D721Med (cell line): ENCODE data around the gene PPIF.

Source experiments
- DNase-seq: peaks from one replicate; pipeline ENCODE4 v3.0.0; 2011; ENCODE audit warnings: low spot score; ENCODE audit not compliant: insufficient read length
- FAIRE-seq: peaks from 2 replicates; lab custom pipeline; 2011; peaks lifted over from hg19 to GRCh38; lab: Jason Lieb, UNC
- TF ChIP-seq, protein P1 (sequence below): IDR thresholded peaks from 2 replicates; pipeline ENCODE4 v1.5.1; 2012; ENCODE audit warnings: mild to moderate bottlenecking, control low read depth; ENCODE audit not compliant: insufficient read depth; ENCODE audit errors: missing control alignments

The PPIF gene

DNA sequence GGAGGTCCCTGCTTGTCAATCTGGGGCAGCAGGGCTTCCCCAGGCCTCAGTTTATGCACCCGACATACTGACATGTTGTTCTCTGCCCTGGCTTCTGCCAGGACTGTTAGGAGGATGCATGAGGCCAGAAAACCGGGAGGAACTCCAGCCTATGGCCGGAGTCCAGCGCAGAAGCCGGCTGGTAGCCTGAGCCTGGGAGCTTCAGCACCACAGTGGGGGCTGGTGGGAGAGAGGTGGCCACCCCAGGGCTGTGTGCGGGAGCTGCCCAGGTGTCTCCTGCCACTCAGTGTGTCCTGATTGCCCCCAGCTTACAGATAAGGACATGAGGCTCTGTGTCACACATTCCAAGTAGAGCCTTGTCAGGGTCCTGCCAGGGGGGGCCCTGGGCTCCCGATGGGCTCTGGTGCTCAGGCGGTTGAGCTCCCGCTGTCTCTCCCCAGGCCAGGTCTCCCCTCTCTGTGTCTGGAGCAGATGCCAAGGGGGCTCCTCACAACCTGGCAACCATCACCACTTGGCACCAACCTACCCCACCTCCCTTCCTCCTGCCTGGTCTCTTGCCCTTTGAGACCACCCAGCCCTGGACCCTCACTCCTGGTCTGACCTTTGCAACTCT lies 32.3 kb downstream of the PPIF start:
- TF ChIP-seq, protein P1, sequence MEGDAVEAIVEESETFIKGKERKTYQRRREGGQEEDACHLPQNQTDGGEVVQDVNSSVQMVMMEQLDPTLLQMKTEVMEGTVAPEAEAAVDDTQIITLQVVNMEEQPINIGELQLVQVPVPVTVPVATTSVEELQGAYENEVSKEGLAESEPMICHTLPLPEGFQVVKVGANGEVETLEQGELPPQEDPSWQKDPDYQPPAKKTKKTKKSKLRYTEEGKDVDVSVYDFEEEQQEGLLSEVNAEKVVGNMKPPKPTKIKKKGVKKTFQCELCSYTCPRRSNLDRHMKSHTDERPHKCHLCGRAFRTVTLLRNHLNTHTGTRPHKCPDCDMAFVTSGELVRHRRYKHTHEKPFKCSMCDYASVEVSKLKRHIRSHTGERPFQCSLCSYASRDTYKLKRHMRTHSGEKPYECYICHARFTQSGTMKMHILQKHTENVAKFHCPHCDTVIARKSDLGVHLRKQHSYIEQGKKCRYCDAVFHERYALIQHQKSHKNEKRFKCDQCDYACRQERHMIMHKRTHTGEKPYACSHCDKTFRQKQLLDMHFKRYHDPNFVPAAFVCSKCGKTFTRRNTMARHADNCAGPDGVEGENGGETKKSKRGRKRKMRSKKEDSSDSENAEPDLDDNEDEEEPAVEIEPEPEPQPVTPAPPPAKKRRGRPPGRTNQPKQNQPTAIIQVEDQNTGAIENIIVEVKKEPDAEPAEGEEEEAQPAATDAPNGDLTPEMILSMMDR: no peak
- DNase-seq (no peak), FAIRE-seq (no peak)

DNA sequence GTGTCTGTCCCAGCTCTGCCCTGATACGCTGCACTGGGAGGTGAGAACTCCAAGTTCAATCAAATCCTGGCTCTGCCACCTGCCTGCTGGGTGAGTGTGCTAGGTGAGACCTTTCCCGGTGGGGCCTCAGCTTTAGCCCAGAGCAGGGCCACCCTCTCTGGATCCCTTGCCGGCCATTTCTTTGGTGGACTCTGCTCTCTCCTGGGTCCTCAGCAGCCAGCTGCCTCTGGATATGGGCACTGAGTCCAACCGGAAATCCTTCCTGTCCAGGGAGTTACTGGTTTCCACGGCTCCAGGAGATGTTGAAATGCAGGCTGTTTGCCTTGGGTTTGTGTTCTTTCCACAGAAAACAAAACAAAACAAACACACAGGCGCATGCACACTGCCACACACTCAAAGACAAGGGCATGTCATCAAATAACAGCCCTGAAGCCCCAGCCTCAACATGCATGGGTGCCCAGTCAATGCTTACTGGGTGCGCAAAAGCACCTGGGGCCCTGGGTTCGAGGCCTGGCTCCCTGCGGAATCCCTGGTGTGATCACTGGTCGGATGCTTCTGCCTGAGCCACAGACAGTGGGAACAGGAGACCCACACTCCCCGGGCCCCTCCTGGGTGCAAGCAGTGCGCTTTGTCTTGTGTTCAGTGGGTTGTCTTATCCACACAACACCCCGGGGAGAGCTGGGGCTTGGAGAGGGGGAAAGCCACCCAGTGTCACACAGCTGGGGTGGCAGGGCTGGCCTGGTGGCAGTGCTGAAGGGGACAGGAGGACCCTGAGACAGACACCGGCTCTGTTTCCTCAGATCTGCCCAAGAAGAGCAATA lies 33.1 kb downstream of the PPIF start:
- TF ChIP-seq, protein P1: no peak
- DNase-seq: no peak
- FAIRE-seq: no peak

DNA sequence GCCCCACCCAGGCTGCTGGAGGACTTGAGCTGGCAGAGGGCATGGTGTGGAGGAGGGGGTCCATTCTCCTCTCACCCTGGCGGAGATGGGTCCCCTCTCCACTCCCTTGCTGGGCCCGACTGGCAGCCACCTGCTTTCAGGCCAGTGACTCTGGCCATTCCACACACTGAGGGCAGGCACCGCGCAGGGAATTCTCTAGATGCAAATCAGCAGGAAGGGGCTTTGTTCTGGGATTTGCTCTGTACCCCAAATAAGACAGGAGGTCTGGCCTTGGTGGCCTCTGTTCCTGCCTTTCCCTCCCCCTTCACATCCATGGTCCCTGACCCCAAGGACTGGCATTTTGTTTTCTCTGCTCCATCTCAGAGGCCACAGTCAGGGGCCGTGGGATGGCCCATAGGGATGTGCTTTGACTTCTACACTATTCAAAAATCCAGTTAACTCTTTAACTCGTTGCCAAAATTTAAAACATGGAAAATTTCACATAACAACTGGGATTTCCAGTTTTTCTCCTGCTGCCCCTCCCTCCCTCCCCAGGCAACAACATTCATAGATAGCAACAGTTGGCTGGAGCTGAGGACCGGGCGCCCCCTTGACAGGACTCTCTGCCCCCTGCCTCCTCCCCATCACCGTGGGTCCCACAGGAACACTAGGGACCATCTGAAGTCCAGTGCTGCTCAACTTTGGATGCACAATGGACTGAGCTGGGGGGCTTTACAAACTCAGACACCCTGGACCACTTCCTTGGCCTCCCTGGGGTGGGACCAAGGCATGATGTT lies 33.9 kb downstream of the PPIF start:
- TF ChIP-seq, protein P1: no peak
- FAIRE-seq: no peak
- no peak for DNase-seq

DNA sequence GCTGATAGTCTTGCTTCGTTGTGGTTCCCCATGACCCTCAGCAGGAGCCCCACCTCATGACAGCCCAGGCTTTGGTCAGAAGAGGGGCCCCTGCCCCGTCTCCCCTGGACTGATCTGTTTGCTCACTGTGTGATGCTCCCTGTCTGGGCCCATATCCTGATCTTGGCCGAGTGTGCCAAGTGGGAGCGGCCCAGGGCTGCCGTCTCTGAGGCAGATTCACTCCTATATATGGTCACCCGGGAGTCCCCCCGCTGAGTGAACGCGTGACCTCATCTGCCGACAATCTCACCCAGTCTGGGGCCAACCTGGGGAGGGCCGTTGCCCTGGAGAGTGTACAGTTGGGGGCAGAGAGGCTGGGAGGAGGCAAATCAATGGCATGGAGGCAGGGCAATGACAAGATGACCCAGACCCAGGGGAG lies 34.5 kb downstream of the PPIF start:
- TF ChIP-seq, protein P1: no peak
- FAIRE-seq: no peak
- no peak for DNase-seq

DNA sequence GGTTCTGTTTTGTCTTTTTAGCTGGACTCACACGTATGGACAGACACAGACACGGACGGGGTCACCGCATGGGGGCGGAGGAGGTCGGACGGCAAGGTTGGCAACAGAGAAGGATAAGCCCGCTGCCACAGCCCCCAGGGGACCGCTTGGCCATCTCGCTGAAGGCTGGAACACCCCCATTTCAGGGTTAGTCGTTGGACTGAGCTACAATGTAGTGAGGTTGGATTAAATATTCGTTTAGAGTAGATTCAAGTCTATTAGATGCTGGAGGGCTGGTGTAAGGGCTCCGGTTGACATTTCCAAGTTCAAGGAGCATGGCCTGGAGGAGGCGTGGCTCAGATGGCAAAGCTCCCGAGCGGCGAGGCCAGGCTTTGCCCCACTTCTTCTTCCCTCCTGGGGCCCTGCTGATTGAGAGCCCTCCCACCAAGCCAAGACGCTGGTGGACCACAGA lies 35.2 kb downstream of the PPIF start:
- DNase-seq (no peak), FAIRE-seq (no peak)
- TF ChIP-seq, protein P1: no peak

DNA sequence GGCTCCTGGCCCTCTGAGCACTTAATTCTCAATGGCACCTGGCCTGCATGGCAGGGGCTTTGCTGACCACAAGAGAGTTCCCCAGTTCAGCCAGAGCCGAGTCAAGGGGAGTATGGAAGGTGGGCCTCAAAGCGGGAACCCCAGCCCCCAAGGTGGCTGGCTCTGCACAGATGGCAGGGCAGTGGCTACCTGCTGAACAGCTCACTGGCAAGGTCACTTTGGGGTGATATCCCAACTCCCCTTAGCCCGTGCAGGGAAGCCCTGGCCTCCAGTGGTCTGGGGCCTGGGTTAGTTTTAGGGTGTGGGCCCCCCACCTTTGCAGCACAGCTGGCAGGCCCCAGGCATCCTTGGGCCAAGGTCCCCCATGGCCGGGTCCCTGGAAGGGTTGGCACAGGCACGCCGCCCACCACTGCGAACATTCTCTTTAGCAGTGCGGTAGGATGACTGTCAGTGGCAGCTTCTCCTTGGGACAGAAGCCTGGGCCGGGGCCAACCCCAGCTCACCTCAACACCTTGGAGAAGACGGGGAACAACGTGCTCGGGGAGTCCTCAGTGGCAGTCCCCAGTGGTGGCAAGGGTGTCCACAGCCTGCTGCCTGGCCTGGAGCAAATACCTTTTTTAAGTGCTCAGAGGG lies 36.8 kb downstream of the PPIF start:
- TF ChIP-seq, protein P1: no peak
- DNase-seq (no peak), FAIRE-seq (no peak)
